Bladder microvascular endothelial cell (primary cell): ENCODE results near the gene RTN4. TPM values are rescaled to one million over a fixed set of nuclear protein-coding genes. Genes with fewer than 3 reads are reported as not detected.

ENCODE experiments used
- total RNA-seq: library from RNA; depleted of rRNA; stranded (reverse); fragments of >200 nt; gene quantifications from 2 replicates; pipeline ENCODE4 v1.2.3, GENCODE V29; 2014

The RTN4 gene
- total RNA-seq, result 122 and 354 TPM in 2 replicates

DNA sequence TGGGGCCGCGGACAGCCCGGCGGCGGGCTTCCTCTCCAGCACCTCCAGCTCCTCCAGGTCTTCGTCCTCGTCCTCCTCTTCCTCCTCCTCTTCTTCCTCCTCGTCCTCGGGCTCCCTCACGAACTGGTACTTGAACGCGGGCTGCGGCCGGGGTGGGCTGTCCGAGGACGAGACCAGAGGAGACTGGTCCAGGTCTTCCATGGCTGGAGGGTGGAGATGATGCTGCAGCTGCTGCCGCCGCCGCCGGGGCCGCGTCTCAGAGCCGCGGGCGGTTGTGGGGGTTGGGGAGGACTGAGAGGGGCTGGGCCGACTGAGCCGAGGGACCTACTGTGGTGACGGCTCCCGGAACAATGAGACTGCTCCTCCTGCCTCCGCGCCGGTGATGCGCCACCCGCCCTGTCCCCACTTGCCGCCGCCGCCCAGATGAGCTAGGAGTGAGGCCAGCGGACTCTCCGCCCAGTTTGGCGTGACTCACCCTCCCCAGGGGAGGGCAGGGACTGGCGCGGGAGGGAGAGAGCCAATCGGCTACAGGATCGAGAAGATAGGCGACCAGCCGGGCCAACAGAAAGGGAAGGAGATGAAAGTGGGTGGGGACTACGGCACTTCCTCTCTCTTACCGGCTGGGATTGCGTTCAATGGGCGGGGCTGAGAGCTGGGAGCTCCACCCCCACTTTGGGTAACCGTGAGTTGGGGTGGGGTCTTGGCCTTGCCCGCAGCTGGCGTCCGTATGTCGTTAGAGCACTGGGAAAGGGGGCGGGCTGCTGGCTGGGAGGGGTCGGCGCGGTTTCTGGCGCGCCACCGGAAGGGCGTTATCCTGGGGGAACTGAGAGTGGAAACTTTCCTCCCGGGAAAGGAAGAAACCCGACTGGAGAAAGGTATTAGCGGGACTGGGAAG lies at the start of gene RTN4:
TSS of gene RTN4 (minus strand) at position 352 of the 895 bp plus-strand sequence. CDS start at position 201, 151 bp downstream.

Other genes starting within 250 kb of the RTN4 start
- gene CLHC1, start 181.8 kb upstream of the RTN4 start, total RNA-seq, result 2.4 and 7.7 TPM in 2 replicates
- gene RPS27A, start 182.2 kb upstream of the RTN4 start, total RNA-seq, result 578 and 669 TPM in 2 replicates
- 22.5 and 32.6 TPM in 2 replicates for gene MTIF2, start 218.8 kb upstream of the RTN4 start, total RNA-seq